ENCODE results near the gene CHAMP1.
"Not testable (repeated sequence)": the region's sequence is repeated elsewhere in the genome, so short reads cannot be mapped to it uniquely, and the experiment has no call there.

Gene CHAMP1

DNA sequence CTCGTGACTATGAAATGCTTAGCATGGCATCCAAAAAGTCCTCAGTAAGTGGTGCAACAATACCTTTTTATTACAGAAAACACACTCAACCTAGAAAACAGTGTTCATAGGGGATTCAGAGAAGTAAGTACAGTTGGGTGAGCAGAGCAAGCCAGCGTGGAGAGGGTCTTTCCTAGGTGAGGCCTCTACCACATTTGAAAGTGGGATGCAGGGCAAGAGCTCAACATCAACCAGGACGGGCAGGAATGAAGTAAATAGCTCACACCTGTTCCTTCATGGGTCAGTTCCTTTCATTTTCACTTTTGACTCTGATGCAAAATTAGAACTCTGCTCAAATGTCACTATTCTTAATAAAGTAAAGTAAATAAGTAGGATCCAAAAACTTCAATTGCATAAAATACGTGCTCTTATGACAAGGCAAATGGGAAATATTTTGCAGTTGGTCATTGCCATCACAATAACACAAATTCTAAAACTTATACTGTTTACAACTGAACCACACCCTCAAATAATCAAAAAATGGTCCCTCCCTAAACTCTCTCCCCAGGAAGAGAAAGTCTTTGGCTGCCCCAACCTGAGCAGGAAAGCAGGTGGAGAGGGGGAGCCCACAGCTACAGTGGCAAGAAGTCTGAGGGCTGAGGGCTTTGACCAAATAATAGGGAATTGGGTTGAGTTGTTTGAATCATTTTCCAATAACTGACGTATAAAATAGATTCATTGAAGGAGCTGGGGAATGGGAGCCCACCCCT is 20.2 kb downstream of the CHAMP1 start:
- DNase-seq: no peak

DNA sequence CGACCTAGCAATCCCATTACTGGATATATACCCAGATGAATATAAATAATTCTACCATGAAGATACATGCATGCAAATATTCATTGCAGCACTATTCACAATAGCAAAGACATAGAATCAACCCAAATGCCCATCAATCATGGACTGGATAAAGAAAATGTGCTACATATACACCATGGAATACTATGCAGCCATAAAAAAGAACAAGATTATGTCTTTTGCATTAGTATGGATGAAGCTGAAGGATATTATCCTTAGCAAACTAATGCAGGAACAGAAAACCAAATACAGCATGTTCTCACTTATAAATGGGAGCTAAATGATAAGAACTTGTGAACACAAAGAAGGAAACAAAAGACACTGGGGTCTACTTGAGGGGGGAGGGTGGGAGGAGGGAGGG is 22.2 kb downstream of the CHAMP1 start:
- DNase-seq: not testable (repeated sequence)

DNA sequence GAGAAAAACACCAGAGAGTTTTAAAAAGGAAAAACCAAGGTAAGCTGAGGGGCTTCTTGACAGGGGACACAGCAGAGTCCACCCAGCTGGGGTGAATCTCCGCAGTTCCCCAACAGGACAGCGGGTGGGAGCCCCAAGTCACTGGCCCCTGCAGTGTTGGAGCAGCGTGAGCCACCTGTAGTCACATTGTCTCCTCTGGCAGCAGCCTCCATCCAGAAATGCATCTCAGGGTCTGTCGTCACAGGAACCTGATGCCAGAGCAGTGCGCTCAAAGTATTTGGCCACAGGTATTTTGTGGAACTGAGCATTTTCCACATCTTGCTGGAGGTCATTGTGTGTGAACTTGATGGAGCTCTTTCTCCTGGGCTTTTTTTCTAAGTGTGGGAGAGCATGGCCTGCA is 24.7 kb downstream of the CHAMP1 start:
- no peak for DNase-seq

DNA sequence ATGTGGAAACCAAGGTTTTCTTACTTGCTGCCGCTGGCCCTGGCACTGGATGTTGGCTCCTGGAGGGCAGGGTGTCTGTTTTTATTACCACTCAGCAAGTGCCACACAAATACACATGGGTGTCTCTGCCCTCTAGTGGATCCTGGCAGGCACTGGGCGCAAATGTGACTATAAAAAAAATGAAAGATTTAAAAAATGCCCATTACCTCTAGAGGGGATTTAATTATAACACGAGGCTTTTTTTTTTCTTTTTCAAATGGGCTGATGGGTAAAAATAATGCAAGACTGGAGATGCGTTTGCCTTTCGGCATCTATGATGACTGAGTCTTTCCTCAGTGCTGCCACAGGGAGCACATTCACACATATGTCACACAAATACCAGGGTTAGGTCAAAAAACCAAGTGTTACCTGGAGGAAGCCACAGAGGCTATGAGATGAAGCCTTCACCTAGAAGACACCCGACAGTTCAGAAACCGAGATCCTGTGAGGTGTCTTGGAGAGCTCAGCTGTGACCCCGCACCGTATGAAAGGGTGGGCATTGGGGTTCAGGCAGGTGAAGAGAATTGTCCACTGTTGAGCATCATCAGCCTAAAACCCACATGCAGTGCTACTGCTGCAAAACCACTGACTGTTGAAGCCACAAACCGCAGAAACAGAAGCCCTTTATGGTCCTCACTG is 25.7 kb downstream of the CHAMP1 start:
- DNase-seq: no peak

DNA sequence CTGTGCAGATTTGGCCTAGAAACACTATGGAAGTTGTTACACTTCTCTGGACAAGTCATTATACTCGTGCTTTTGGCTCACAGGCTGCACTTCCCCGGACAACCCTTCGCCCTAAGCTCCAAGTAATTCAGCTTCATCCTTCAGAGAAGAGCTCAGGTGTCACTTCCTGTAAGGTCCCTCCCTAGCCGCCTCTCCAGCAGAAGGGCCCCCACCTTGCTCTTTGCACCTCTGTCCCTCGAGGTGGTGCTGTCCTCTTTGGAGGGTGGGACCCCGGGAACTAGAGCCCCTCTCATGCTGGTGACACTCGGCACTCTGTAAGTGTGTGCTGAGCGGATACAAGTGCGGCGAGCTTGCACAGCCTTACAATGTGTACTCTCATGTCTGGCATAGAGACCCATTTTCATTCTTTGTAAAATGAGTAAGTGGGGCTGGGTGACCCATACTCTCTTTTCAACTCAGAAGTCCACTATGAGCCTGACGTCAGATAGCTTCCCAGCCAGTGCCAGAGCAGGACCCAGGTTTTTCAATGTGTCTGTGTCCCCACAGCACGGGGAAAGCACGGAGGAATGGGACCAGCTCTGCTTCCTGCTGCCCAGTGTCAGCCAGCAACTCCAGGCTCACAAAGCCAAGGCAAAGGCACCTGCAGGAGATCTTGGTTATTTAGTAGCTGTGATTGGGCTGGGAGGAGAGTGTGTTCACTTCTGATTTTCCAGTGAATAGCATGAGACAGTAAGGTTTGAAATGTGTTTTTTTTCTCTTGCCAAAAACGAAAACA is 26.9 kb downstream of the CHAMP1 start:
- no peak for DNase-seq

DNA sequence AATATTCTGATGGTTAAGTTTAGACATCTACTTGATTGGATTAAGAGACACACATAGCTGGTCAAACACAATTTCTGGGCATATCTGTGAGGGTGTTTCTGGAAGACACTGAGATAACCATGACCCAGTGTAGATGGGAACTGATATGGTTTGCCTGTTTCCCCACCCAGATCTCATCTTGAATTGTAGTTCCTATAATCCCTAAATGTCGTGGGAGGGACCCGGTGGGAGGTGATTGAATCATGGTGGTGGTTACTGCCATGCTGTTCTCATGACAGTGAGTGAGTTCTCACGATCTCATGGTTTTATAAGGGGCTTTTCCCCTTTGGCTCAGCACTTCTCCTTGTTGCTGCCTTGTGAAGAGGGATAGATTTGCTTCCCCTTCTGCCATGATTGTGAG is 33.0 kb downstream of the CHAMP1 start:
- not testable (repeated sequence) for DNase-seq

DNA sequence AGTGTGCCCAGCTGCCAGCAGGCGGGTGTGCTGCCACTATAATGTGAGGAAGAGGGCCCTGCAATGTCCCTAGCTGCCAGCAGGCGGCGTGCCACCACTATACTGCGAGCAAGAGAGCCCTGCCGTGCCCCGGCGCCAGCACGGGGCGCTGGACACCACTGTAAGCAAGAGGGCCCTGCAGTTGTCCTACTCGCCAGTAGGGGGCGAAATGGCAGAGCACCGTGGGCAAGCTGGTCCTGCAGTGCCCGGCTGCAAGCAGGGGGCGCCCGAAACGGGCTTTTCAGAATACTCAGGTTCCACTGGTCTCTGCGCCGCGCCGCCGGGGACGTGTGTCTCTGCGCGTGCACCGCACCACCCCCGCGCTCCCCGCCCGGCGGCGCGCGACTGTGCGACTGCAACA is 38.5 kb downstream of the CHAMP1 start:
- DNase-seq: not testable (repeated sequence)

DNA sequence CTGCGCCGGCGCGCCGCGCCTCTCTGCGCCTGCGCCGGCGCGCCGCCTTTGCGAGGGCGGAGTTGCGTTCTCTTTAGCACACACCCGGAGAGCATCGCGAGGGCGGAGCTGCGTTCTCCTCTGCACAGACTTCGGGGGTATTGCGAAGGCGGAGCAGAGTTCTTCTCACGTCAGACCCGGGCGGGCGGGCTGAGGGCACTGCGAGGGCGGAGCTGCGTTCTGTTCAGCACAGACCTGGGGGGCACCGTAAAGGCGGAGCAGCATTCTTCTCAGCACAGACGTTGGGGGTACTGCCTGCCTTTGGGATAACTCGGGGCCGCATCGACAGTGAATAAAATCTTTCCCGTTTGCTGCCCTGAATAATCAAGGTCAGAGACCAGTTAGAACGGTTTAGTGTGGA is 39.1 kb downstream of the CHAMP1 start:
- not testable (repeated sequence) for DNase-seq
